ENCODE measurements around the gene HERC2. TPM values are rescaled to one million over a fixed set of nuclear protein-coding genes. Genes with fewer than 3 reads are reported as not detected.

The HERC2 gene
- total RNA-seq, 1 donor from 2014 or later = 53.4 TPM

- TF ChIP-seq, protein P1, sequence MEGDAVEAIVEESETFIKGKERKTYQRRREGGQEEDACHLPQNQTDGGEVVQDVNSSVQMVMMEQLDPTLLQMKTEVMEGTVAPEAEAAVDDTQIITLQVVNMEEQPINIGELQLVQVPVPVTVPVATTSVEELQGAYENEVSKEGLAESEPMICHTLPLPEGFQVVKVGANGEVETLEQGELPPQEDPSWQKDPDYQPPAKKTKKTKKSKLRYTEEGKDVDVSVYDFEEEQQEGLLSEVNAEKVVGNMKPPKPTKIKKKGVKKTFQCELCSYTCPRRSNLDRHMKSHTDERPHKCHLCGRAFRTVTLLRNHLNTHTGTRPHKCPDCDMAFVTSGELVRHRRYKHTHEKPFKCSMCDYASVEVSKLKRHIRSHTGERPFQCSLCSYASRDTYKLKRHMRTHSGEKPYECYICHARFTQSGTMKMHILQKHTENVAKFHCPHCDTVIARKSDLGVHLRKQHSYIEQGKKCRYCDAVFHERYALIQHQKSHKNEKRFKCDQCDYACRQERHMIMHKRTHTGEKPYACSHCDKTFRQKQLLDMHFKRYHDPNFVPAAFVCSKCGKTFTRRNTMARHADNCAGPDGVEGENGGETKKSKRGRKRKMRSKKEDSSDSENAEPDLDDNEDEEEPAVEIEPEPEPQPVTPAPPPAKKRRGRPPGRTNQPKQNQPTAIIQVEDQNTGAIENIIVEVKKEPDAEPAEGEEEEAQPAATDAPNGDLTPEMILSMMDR (IDR thresholded peaks at IDR 0.05; ENCODE audit: insufficient read depth, low read length, poor library complexity, severe bottlenecking) = no peak
- Histone ChIP-seq H3K4me3 (ENCODE audit: low read depth, low read length) (no peak overlapping the region), H3K36me3 (ENCODE audit: control insufficient read depth, insufficient read depth, low read length) (peaks cover 3% of the 10 kb centered on the region), H3K27me3 (ENCODE audit: control insufficient read depth, insufficient read depth, low read length) (no peaks in the 10 kb centered on the region)
- DNase-seq (ENCODE audit: low read depth) = no peak
Measured at GRCh38 chr15:28131946-28132345, 190.0 kb downstream of the HERC2 start.

DNA sequence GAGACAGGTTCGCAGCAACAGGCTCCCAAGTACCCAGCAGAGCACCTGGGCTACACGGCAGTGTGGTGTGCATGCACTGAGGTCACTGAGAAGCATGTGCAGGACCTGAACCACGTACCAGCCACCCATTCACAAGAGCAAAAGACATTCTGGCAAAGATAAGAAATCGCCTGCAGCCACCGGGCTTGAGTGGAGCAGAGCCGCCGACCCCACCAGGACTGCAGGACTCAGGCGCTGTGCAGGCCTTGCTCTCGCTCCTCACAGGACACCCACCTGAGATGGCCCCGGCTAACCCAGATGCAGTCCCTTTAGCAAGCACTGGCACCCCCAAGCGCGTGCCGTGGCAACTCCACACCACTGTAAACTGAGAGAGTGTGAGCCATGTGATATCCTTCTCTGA, 190.6 kb downstream of the HERC2 start:
- TF ChIP-seq, protein P1 (IDR thresholded peaks at IDR 0.05; ENCODE audit: insufficient read depth, low read length, poor library complexity, severe bottlenecking) = no peak
- Histone ChIP-seq H3K36me3 (ENCODE audit: control insufficient read depth, insufficient read depth, low read length) (peaks cover 3% of the 10 kb centered on the region), H3K27me3 (ENCODE audit: control insufficient read depth, insufficient read depth, low read length) (no peaks in the 10 kb centered on the region), H3K4me3 (ENCODE audit: low read depth, low read length) (no peak overlapping the region)
- no peak for DNase-seq (ENCODE audit: low read depth)

DNA sequence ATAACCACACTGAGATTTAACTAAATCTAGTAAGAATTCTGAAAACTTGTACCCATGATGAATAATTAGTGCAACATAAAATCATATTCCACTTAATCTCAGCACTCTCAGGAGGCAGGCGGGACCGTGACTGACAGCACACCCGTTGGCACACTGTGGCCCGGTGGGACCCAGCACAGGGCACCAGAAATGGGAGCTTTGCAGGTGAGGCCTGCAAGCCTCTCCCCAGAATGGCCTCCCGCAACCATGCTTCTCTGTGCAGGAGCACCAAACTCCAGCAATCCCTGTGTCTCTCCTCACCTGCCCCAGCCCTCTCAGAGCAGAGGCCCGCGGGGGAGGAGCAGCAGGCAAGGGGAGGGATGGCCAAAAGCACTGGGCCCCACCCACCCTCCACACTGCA, 191.3 kb downstream of the HERC2 start:
- DNase-seq (ENCODE audit: low read depth) = no peak
- Histone ChIP-seq H3K36me3 (ENCODE audit: control insufficient read depth, insufficient read depth, low read length) (peaks cover 3% of the 10 kb centered on the region), H3K27me3 (ENCODE audit: control insufficient read depth, insufficient read depth, low read length) (no peaks in the 10 kb centered on the region), H3K4me3 (ENCODE audit: low read depth, low read length) (no peak overlapping the region)
- TF ChIP-seq, protein P1 (IDR thresholded peaks at IDR 0.05; ENCODE audit: insufficient read depth, low read length, poor library complexity, severe bottlenecking) = no peak

- peaks cover 3% of the 10 kb centered on the region for H3K36me3 ChIP-seq (ENCODE audit: control insufficient read depth, insufficient read depth, low read length)
- H3K27me3 ChIP-seq (ENCODE audit: control insufficient read depth, insufficient read depth, low read length) = no peaks in the 10 kb centered on the region
- TF ChIP-seq, protein P1 (IDR thresholded peaks at IDR 0.05; ENCODE audit: insufficient read depth, low read length, poor library complexity, severe bottlenecking) = no peak
- H3K4me3 ChIP-seq (ENCODE audit: low read depth, low read length) = no peak overlapping the region
- no peak for DNase-seq (ENCODE audit: low read depth)
Measured at GRCh38 chr15:28129231-28129848, 192.6 kb downstream of the HERC2 start.

DNA sequence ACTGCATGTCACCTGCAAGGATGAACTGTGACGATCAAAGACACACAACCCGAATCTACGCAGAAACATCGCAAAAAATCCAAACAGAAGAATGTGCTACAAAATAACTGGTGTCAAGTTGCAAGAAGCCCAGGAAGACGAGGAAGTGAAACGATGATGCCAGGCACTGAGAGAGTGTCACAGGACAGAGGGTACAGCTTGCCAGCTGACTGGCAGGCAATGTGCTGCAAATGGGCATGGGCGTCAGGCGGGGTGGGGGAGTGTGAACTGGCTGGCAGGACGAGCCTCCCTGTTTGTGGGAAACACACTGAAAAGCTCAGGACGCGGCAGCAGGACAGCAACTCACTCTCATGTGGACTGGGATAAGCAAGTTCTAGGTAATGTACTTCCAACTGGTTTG, 193.9 kb downstream of the HERC2 start:
- TF ChIP-seq, protein P1 (IDR thresholded peaks at IDR 0.05; ENCODE audit: insufficient read depth, low read length, poor library complexity, severe bottlenecking) = no peak
- DNase-seq (ENCODE audit: low read depth) = no peak
- H3K4me3 ChIP-seq (ENCODE audit: low read depth, low read length) = no peak overlapping the region
- H3K36me3 ChIP-seq (ENCODE audit: control insufficient read depth, insufficient read depth, low read length) = peaks cover 3% of the 10 kb centered on the region
- no peaks in the 10 kb centered on the region for H3K27me3 ChIP-seq (ENCODE audit: control insufficient read depth, insufficient read depth, low read length)

DNA sequence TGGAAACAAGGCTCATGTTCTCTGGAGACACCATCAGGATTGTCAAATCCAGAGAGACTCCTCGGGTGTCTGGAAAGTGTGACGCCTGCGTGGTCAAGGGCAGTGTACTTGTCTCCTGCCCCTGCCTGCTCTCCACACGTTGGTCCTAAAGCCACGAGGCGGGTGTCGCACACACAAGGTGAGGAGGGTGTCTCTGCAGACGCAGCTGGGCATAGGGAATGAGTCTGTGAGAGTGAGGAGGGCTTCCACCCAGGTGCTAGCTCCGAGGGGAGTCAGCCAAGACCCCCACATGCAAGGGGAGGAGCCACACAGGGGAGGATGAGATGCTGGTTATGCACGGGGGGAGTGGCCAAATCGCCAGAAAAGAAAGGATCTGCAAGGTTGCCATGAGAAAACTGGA, 194.9 kb downstream of the HERC2 start:
- H3K36me3 ChIP-seq (ENCODE audit: control insufficient read depth, insufficient read depth, low read length) = peaks cover 3% of the 10 kb centered on the region
- TF ChIP-seq, protein P1 (IDR thresholded peaks at IDR 0.05; ENCODE audit: insufficient read depth, low read length, poor library complexity, severe bottlenecking) = no peak
- DNase-seq (ENCODE audit: low read depth) = no peak
- H3K27me3 ChIP-seq (ENCODE audit: control insufficient read depth, insufficient read depth, low read length) = no peaks in the 10 kb centered on the region
- no peak overlapping the region for H3K4me3 ChIP-seq (ENCODE audit: low read depth, low read length)

All from kidney epithelial cell (primary cell).